ENCODE measurements around the gene DAB1.

DAB1 gene

GRCh38 chr1:57072401-57073110 lies 351.3 kb downstream of the DAB1 start:
- DNase-seq (ENCODE audit: low spot score) = no peak

- no peak for DNase-seq (ENCODE audit: low spot score)
Observed at GRCh38 chr1:57067863-57068262, 356.0 kb downstream of the DAB1 start.

GRCh38 chr1:57066980-57067610 lies 356.8 kb downstream of the DAB1 start:
- DNase-seq (ENCODE audit: low spot score) = no peak

- DNase-seq (ENCODE audit: low spot score) = no peak
Observed at GRCh38 chr1:57065442-57065841, 358.4 kb downstream of the DAB1 start.

- DNase-seq (ENCODE audit: low spot score) = no peak
Observed at GRCh38 chr1:57064379-57065140, 359.3 kb downstream of the DAB1 start.

GRCh38 chr1:57063406-57064125 lies 360.3 kb downstream of the DAB1 start:
- no peak for DNase-seq (ENCODE audit: low spot score)

GRCh38 chr1:57061369-57061768 lies 362.5 kb downstream of the DAB1 start:
- DNase-seq (ENCODE audit: low spot score) = no peak

- no peak for DNase-seq (ENCODE audit: low spot score)
Observed at GRCh38 chr1:57060451-57060850, 363.4 kb downstream of the DAB1 start.

- DNase-seq (ENCODE audit: low spot score) = no peak
Observed at GRCh38 chr1:57058652-57059501, 365.0 kb downstream of the DAB1 start.

- no peak for DNase-seq (ENCODE audit: low spot score)
Observed at GRCh38 chr1:57048856-57049255, 375.0 kb downstream of the DAB1 start.

GRCh38 chr1:57046462-57046861 lies 377.4 kb downstream of the DAB1 start:
- DNase-seq (ENCODE audit: low spot score) = no peak

- DNase-seq (ENCODE audit: low spot score) = no peak
Observed at GRCh38 chr1:57041901-57042300, 382.0 kb downstream of the DAB1 start.

GRCh38 chr1:57040811-57041210 lies 383.0 kb downstream of the DAB1 start:
- no peak for DNase-seq (ENCODE audit: low spot score)

- DNase-seq (ENCODE audit: low spot score) = no peak
Observed at GRCh38 chr1:57036641-57037579, 386.9 kb downstream of the DAB1 start.

GRCh38 chr1:57034713-57035112 lies 389.1 kb downstream of the DAB1 start:
- DNase-seq (ENCODE audit: low spot score) = no peak

- no peak for DNase-seq (ENCODE audit: low spot score)
Observed at GRCh38 chr1:57033222-57034001, 390.4 kb downstream of the DAB1 start.

GRCh38 chr1:57026624-57027354 lies 397.1 kb downstream of the DAB1 start:
- DNase-seq (ENCODE audit: low spot score) = no peak

- DNase-seq (ENCODE audit: low spot score) = no peak
Observed at GRCh38 chr1:57024855-57025254, 399.0 kb downstream of the DAB1 start.

- no peak for DNase-seq (ENCODE audit: low spot score)
Observed at GRCh38 chr1:57024428-57024827, 399.4 kb downstream of the DAB1 start.

Measured in D341Med (cell line).